Activated naive CD4-positive, alpha-beta T cell treated with anti-CD3 and anti-CD28 coated beads, Interleukin-2, amount 50 U/mL, for 16 hours (primary cell): ENCODE data around the gene COLEC12.

Experiments
- DNase-seq: peaks from one replicate; pipeline ENCODE4 v3.0.0-alpha.2; 2020

The COLEC12 gene

GRCh38 chr18:352438-352837 is 148.1 kb downstream of the COLEC12 start:
- DNase-seq: no peak

DNA sequence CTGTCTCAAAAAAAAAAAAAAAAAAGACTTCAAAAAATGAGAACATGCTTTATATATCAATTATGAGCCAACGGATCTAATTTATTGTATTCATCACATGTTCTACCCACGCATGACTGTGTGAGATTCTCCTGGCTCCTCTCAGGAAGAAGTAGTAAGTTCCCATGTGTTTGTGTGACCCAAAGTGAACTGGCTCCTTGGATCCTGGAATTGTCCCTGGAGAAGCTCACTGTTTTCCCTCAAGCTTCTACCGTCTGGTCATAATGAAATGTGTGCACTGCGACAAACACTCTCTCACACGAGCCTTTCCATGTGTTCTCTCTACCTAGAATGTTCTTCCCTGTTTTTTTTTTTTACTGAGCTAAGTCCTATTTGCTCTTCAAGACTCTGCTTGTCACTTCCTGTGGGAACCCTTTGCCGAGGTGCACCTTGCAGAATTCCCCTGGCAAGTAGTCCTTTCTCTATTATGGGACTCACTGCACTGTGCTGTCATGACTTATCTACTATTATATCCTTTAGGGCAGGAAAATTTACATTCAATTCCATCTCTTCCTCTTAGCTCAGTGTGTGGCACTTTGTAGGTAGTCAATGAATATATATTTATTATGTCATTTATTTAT is 149.4 kb downstream of the COLEC12 start:
- DNase-seq: no peak

- no peak for DNase-seq
Measured at GRCh38 chr18:346600-346999, 153.9 kb downstream of the COLEC12 start.

DNA sequence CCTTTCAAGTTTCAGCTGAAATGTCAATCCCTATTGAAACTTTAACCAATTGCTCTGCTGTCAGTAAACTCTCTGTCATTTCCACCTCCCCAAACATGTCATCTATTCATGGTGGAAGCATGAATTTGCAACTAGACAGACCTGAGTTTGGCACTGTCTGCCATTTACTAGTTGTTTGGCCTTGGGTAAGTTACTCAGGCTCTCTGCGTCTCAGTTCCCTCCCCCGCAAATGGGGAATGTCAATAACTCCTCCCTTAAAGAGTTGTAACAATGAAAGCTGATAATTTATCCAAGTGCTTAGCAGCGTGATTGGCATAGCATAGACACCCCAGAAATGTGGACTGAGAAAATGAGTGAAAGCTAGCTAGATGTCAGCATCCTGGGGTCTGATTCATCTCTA is 159.4 kb downstream of the COLEC12 start:
- DNase-seq: no peak

GRCh38 chr18:340044-340443 is 160.5 kb downstream of the COLEC12 start:
- no peak for DNase-seq

DNA sequence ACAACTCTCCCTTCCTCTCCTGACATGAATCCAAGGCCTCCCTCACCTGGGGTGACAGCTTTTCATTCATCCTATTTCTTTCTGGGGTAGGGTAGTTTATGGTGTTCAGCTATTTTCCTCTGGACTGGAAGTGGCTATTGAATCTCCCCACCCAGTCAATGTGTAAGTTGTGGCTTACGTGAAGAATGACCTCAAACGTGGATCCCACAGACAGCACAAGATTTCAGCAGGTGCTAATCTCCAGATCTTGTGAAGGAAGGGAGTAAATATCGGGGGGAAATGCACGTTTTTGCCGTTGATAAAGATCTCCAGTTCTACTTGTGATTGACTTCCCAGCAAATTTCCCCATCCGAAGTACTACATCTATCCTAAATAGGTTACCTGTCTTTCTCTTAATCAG is 161.3 kb downstream of the COLEC12 start:
- no peak for DNase-seq

DNA sequence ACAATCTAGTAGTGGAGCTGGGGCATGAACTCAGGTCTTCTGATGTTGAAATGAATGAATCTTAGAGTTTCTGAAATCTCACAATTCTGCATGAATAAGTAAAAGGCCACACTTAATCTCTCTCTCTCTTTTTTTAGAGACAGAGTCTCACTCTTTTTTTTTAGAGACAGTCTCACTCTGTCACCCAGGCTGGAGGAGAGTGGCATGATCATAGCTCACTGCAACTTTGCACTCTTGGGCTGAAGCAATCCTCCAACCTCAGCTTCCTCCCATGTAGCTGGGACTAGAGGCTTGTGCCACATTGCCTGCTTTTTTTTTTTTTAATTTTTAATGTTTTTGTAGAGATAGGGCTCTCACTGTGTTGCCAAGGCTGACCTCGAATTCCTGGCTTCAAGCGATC is 163.8 kb downstream of the COLEC12 start:
- no peak for DNase-seq

DNA sequence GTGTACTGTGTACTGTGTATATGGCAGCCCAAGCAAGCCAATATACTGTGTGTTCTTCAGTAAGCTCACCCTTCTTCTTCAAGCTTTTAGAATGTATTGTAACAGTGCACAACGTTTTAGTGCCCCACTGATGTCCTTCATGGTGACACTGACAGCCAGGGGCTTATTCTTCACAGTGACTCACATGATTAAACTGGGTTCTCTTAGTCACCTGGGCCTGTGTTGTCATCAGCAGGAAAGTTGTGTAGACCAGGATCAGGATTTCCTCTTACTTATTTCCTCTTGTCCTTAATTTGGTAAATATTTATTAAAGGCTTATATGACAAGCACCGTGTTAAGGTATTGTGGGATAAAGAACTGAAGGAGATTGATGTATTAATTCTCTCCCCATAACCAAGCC is 164.8 kb downstream of the COLEC12 start:
- DNase-seq: no peak

DNA sequence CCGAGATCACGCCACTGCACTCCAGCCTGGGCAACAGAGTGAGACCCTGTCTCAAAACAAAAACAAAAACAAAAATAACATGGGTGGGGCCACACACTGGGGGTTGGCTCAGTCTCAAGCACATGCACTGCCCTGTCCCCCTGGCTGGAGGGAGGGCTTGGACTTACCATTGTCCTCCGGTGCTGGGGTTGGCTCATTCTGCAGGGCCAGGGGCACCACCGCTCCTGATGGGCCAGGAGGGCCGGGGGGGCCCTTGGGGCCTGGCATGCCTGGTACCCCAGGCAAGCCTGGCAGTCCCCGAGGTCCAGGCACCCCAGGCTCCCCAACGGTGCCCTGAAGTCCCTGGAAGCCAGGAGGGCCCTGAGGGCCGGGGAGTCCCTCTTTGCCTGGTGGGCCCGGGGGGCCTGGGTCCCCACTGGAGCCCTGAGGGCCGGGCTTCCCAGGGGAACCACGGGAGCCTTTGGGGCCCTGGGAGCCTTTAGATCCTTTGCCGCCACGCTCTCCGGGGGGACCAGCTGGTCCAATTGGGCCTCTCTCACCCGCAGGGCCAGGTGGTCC is 165.8 kb downstream of the COLEC12 start:
- no peak for DNase-seq

- no peak for DNase-seq
Measured at GRCh38 chr18:332721-333510, 167.6 kb downstream of the COLEC12 start.

GRCh38 chr18:332007-332406 is 168.5 kb downstream of the COLEC12 start:
- DNase-seq: no peak

DNA sequence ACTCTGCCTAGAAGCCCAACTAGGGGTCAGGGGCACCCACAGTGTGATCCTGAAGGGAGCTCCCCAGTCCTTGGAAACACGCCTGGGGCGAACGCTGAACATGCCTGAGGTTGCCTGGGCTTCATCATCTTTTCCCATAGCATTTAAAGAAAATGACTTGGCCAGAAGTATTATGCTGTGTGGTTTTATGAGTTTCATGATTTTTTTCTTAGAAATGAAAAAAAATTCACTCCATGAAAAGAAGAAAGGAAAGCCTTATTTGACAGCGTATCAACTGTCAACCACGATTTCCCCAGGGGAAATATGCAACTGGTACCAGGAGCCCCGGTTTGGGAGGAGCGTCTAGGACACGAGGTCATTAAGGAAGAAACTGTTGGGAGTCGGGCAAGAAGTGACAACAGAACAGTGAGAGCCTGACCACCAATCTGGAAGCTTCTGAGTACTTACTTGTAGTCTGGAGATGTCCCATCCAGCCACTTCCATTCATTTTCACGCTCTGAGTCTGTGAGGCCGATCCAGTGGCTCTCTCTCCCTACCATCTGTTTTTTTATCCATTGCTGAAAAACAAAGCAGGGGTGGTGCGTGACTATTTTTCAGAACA is 169.2 kb downstream of the COLEC12 start:
- no peak for DNase-seq

DNA sequence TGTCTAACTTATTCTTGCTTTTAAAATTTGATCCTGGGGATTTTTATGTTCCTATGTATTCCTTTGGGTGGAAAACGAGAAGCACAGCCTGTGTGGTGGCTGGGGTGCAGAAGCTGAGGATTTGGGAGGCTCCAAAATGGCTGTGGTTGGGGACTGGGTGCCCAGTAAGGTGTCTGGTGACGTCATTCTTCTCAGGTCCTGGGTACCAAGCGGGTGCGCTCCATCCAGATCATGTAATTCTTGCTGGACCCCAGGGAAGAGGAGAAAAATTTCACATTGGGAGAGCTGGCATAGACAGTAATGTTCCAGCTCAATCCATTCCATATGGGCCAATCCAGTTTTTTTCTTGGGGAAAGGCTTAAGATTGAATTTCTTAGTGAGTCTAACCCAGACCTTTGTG is 171.6 kb downstream of the COLEC12 start:
- DNase-seq: no peak

GRCh38 chr18:326846-327245 is 173.7 kb downstream of the COLEC12 start:
- no peak for DNase-seq

DNA sequence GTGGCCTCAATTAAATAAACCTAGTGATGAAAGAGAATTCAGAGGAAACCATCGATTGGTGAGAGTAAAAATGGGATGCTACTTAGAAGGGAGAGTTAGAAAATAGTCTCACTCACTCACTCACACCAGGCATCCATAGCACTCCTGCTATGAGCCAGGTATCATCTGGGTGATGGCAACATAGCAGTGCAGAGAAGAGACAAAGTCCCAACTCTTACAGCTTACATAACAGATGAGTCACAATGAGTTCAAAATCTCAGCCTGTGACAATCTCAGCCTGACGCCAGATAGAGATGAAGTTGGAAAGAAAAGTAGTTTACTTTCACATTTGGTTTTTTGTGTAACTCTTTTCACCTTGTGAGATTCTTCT is 177.3 kb downstream of the COLEC12 start:
- DNase-seq: no peak

DNA sequence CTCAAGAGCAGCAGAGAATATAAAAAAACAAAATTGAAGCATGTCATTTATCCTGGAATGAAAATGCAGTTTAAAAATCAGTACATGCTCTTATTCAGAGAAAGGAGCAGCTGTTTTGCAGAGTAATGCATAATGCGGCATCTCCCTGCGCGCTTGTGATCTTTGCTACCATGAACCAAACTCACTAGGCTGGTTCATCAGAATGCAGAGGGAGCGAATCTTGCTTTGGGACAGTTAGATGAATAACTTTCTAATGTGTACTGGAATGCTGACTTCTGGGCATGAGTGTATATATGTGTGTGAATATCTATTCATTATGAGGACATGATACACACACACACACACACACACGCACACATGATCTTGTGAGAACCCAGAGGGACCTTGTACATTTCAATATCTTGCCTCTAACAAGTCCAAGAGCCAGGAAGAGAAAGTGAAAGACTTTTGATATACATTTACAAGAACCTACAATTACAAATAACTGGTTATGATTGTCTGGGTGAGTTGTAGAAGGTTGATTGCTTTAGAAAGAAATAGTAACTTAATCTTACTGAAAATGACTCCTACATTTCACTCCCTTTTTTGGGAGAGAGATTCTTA is 178.5 kb downstream of the COLEC12 start:
- no peak for DNase-seq

GRCh38 chr18:320155-320554 is 180.3 kb downstream of the COLEC12 start:
- DNase-seq: no peak

DNA sequence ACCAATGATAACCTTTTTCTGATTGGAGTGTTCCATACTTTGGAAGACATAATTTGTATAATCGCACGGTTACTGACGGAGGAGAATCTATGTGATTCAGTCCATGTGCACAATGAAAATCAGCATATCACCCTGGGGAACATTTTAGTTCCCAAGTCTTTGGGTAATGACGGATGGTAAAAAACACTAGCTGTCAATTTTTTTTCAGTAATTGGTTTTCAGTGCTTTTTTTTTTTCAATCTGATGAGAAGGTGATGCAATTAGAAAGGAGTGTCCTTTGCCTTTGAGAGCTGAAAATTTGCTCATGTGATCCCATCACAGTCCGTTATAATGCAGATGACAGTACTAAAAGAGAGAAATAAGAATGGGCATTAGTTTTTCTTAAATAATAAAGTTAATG is 180.8 kb downstream of the COLEC12 start:
- DNase-seq: no peak

DNA sequence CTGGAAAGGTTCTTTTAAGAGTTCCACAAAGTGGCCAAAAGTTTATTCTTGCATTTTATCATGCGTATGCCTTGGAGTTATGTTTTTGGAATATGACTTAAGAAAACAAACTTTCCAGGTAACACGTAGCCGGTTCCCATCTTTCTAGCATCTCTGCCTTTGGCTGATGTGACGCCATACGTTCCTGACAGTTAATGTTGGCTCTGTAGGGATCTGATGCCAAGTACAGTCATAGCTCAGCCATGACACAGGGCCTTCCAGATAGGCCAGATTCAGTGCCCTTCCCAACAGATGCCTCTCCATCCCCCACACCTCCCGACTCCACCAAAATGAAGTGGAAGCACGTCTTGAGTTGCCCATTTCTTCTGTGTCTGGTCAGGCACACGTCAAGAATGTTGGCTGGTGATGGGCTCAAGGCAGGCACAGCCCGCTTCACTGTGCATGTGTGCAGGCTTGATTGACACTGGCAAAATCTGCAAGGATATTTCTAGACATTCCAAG is 181.7 kb downstream of the COLEC12 start:
- no peak for DNase-seq

DNA sequence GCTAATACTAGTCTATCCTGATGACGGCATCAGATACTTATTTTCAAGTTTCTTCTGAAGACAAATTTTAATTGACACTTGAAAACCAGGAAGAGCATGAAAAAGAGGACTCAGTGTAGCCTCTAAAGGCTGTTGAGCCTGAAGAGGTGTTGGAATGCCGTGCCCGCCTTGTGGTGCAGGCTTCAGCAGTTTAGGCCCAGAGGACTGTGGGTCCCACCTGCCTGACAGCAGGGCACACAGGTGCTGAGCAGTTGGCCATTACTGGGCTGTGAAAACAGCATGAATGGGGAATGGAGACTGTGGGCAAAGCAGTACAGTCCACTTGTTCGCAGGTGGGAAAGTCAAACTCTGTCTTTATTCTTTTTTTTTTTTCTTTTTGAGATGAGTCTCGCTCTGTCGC is 182.9 kb downstream of the COLEC12 start:
- DNase-seq: no peak

GRCh38 chr18:316393-316792 is 184.1 kb downstream of the COLEC12 start:
- no peak for DNase-seq

- DNase-seq: no peak
Measured at GRCh38 chr18:313931-314330, 186.6 kb downstream of the COLEC12 start.

DNA sequence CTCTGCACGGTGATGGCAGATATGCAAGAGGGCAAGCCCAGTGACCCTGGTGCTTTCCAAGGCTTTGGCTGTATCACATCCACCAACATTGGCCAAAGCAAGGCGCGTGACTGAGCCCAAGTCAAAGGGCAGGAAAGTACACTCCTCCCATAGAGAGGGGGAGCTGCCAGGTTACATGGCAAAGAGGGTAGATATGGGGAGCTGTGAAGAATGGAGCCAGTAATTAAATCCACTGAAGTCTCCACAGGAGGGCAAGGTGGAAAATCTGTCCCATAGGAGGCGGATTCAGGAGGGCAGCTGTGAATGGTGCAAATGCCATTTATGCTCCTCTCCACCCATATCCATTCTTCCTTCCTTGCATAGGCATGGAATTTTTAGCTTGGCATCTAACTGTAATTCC is 188.1 kb downstream of the COLEC12 start:
- DNase-seq: no peak

DNA sequence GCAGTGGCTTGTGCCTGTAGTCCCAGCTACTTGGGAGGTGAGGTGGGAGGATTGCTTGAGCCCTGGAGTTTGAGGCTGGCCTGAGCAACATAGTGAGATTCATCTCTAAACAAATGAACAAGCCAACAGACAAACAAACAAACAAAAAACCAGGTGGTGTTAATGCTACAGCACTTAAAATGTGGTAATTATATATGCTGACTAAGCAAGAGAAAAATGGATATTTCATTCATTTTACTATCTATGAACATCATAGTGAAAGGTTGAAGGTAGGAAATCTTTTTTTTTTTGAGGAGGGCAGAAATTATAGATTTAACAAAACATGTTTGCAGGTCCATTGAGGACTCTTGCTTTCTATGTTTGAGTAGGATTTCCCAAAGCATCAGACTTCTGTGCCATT is 190.5 kb downstream of the COLEC12 start:
- DNase-seq: no peak
